PC-3 (cell line): ENCODE measurements around the gene COPG2. TPM values are rescaled to one million over a fixed set of nuclear protein-coding genes. Genes with fewer than 3 reads are reported as not detected.
"Not testable (repeated sequence)": the region's sequence is repeated elsewhere in the genome, so short reads cannot be mapped to it uniquely, and the experiment has no call there.

Experiments used
- ATAC-seq: fragments of 200-7000 bp; cut with Tn5 transposase; 2 replicates; pipeline ENCODE4 v1.9.1; 2020; ENCODE audit warnings: mild to moderate bottlenecking, moderate library complexity
- BruUV-seq: library from RNA; stranded (reverse); fragments of 400-500 nt; replicated peaks from 2 replicates; lab custom pipeline; 2021; lab: Mats Ljungman, UMichigan
- CTCF ChIA-PET: fragments of 300-600 bp; sonication (Branson Sonifier 250); formaldehyde crosslinking; loops from one replicate; lab custom pipeline; 2022; ENCODE audit warnings: antibody characterized with exemption; lab: Charles Lee
- POLR2A ChIA-PET: fragments of 300-600 bp; sonication (Branson Sonifier 250); formaldehyde crosslinking; loops from one replicate; lab custom pipeline; 2022; ENCODE audit warnings: antibody characterized with exemption; ENCODE audit not compliant: unreplicated experiment; lab: Charles Lee
- DNase-seq: peaks from one replicate; pipeline ENCODE4 v3.0.0-alpha.2; 2015
- H2AFZ ChIP-seq: fragments of 300-600 bp; sonication (generic); 2 replicates; pipeline ENCODE4 v1.6.0; 2016; ENCODE audit warnings: antibody characterized with exemption, low read length
- H3F3A ChIP-seq: fragments of 300-600 bp; sonication (generic); one replicate; pipeline ENCODE4 v1.6.0; 2017; ENCODE audit warnings: antibody characterized with exemption, low read length, control low read depth, mild to moderate bottlenecking; ENCODE audit not compliant: unreplicated experiment
- H3K27ac ChIP-seq: fragments of 300-600 bp; sonication (generic); 2 replicates; pipeline ENCODE4 v1.5.1; 2016; ENCODE audit warnings: mild to moderate bottlenecking, low read length
- H3K27me3 ChIP-seq: fragments of 300-600 bp; sonication (generic); 2 replicates; pipeline ENCODE4 v1.6.1; 2016; ENCODE audit warnings: low read length, mixed read lengths
- H3K36me3 ChIP-seq: fragments of 300-600 bp; sonication (generic); 2 replicates; pipeline ENCODE4 v1.6.1; 2016; ENCODE audit warnings: low read depth, mixed run types, low read length, mixed read lengths
- H3K4me1 ChIP-seq: fragments of 300-600 bp; sonication (generic); 2 replicates; pipeline ENCODE4 v1.5.1; 2016; ENCODE audit warnings: low read length; ENCODE audit not compliant: insufficient read depth
- H3K4me2 ChIP-seq: fragments of 300-600 bp; sonication (generic); 2 replicates; pipeline ENCODE4 v1.6.0; 2016; ENCODE audit warnings: low read length
- H3K4me3 ChIP-seq: fragments of 300-600 bp; sonication (generic); 2 replicates; pipeline ENCODE4 v1.5.1; 2016; ENCODE audit warnings: mild to moderate bottlenecking, low read length, mixed read lengths
- H3K79me2 ChIP-seq: fragments of 300-600 bp; sonication (generic); 2 replicates; pipeline ENCODE4 v1.6.1; 2017; ENCODE audit warnings: low read length, mixed read lengths
- H3K9ac ChIP-seq: fragments of 300-600 bp; sonication (generic); 2 replicates; pipeline ENCODE4 v1.6.0; 2016; ENCODE audit warnings: mild to moderate bottlenecking, low read length
- H3K9me2 ChIP-seq: fragments of 300-600 bp; sonication (generic); replicated peaks from 2 replicates; pipeline ENCODE4 v1.6.1; 2016; ENCODE audit warnings: mixed run types, low read length, mixed read lengths
- H3K9me3 ChIP-seq: fragments of 300-600 bp; sonication (generic); 2 replicates; pipeline ENCODE4 v1.6.1; 2016; ENCODE audit warnings: low read length, mixed read lengths
- H4K20me1 ChIP-seq: fragments of 300-600 bp; sonication (generic); 2 replicates; pipeline ENCODE4 v1.6.1; 2016; ENCODE audit warnings: low read length, mixed read lengths
- EZH2 ChIP-seq: fragments of 300-600 bp; sonication (generic); IDR thresholded peaks from one replicate; pipeline ENCODE4 v1.6.1; 2017; ENCODE audit warnings: antibody characterized with exemption, mild to moderate bottlenecking, low read length; ENCODE audit not compliant: unreplicated experiment
- EZH2phosphoT487 ChIP-seq: fragments of 300-600 bp; sonication (generic); IDR thresholded peaks from 2 replicates; pipeline ENCODE4 v1.6.1; 2018; ENCODE audit warnings: mild to moderate bottlenecking, antibody characterized with exemption, low read length, borderline replicate concordance
- intact Hi-C: fragments of 100-400 bp; cut with micrococcal nuclease; formaldehyde crosslinking; loops from 2 replicates; pipeline ENCODE4 v1.9.0; 2023
- total RNA-seq: library from RNA; depleted of rRNA; stranded (reverse); fragments of >200 nt; gene quantifications from 2 replicates; pipeline ENCODE4 v1.2.3, GENCODE V29; 2014
- TF ChIP-seq, protein P1 (sequence below): fragments of 300-600 bp; sonication (generic); conservative IDR thresholded peaks from 2 replicates; pipeline ENCODE4 v1.5.1; 2017; ENCODE audit warnings: antibody characterized with exemption, low read depth, mild to moderate bottlenecking, low read length

The COPG2 gene
- total RNA-seq, 1 experiment from 2014 or later = 9.1 TPM

DNA sequence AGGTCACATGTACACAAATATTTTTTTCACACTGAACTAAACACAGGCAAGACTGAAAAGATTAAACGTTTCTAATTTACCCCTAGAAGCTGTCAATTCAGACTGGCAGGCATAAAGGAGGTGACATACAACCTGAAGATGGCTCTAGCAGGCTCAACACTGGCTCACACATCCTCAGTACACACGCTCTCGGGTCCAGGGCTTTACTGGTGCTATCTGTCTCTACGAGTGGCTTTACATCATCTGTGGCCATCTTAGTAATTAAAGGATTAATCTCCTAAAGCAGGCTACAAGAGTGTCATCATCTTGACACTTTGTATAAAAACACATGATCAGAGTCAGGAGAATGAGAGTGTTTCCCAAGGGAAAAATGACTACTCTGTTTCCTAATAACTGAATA lies 57.3 kb downstream of the COPG2 start:
- Histone ChIP-seq H3K36me3 (0 out of 2 replicates have a peak, but pooled peaks cover 2% of the 10 kb centered on the region), H3K27ac (no peak overlapping the region), H3F3A (no peaks in the 10 kb centered on the region), H3K4me2 (no peak overlapping the region), H3K9me3 (no peaks in the 10 kb centered on the region), H3K27me3 (no peaks in the 10 kb centered on the region), H3K4me3 (no peak overlapping the region), H3K9me2 (no peaks in the 10 kb centered on the region), H2AFZ (no peak overlapping the region), H3K9ac (no peak overlapping the region), H3K4me1 (no peaks in the 10 kb centered on the region), H3K79me2 (no peaks in the 10 kb centered on the region), H4K20me1 (no peaks in the 10 kb centered on the region)
- ChIA-PET CTCF (no interaction called here), POLR2A (interaction anchor here (0.5 kb wide), 1 partner anchor 18 kb away, joined by 4 read pairs; no protein-coding TSS in a partner anchor)
- intact Hi-C loops = no loop called here
- BruUV-seq = no TSS peak
- DNase-seq (no peak), ATAC-seq (no peak)
- TF ChIP-seq, protein P1, sequence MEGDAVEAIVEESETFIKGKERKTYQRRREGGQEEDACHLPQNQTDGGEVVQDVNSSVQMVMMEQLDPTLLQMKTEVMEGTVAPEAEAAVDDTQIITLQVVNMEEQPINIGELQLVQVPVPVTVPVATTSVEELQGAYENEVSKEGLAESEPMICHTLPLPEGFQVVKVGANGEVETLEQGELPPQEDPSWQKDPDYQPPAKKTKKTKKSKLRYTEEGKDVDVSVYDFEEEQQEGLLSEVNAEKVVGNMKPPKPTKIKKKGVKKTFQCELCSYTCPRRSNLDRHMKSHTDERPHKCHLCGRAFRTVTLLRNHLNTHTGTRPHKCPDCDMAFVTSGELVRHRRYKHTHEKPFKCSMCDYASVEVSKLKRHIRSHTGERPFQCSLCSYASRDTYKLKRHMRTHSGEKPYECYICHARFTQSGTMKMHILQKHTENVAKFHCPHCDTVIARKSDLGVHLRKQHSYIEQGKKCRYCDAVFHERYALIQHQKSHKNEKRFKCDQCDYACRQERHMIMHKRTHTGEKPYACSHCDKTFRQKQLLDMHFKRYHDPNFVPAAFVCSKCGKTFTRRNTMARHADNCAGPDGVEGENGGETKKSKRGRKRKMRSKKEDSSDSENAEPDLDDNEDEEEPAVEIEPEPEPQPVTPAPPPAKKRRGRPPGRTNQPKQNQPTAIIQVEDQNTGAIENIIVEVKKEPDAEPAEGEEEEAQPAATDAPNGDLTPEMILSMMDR = no peak
- TF ChIP-seq EZH2phosphoT487 (no peak), EZH2 (no peak)

DNA sequence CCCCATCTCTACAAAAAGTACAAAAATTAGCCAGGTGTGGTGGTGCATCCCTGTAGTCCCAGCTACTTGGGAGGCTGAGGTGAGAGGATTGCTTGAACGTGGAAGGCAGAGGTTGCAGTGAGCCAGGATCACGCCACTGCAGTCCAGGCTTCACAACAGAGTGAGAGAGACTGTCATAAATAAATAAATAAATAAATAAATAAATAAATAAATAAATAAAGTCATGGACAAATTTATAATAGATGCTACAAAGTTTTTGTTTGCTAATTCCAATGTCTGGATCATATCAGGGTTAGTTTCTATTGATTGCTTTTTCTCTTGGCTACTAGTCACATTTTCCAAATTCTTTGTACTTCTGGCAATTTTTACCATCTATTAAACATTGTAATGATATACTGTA lies 61.5 kb downstream of the COPG2 start:
- H3K4me2 ChIP-seq, H3F3A ChIP-seq, H3K9ac ChIP-seq, H3K9me2 ChIP-seq, H3K4me1 ChIP-seq, ATAC-seq, DNase-seq, H3K27ac ChIP-seq, H4K20me1 ChIP-seq, H3K4me3 ChIP-seq, H3K9me3 ChIP-seq, H2AFZ ChIP-seq, intact Hi-C loops, H3K79me2 ChIP-seq, H3K36me3 ChIP-seq, POLR2A ChIA-PET, BruUV-seq, CTCF ChIA-PET, H3K27me3 ChIP-seq: not testable (repeated sequence)

DNA sequence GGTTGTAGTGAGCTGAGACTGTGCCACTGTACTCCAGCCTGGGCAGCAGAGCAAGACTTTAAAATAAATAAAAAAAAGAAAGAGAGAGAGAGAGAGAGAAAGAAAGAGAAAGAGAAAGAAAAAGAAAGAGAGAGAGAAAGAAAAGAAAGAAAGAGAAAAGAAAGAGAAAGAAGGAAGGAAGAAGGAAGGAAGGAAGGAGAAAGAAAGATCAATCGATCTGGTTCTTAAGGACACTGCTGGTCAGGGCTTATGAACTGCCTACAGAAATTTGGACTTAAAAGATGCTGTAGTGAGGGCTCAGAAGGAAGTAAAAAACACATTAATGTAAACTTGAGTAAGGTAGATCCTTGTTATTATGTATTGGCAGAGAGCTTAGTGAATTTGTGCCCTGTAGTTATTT lies 62.4 kb downstream of the COPG2 start:
- no peak overlapping the region for H3K4me3 ChIP-seq
- no peaks in the 10 kb centered on the region for H3K9me3 ChIP-seq
- H3K9me2 ChIP-seq = no peaks in the 10 kb centered on the region
- DNase-seq (no peak), ATAC-seq (no peak)
- TF ChIP-seq EZH2 (no peak), EZH2phosphoT487 (no peak)
- TF ChIP-seq, protein P1 = no peak
- no peaks in the 10 kb centered on the region for H4K20me1 ChIP-seq
- H3K27me3 ChIP-seq = no peaks in the 10 kb centered on the region
- intact Hi-C loops = no loop called here
- no TSS peak for BruUV-seq
- no peaks in the 10 kb centered on the region for H3F3A ChIP-seq
- ChIA-PET POLR2A (no interaction called here), CTCF (no interaction called here)
- H3K36me3 ChIP-seq = no peaks in the 10 kb centered on the region
- H3K27ac ChIP-seq = no peak overlapping the region
- no peak overlapping the region for H3K4me2 ChIP-seq
- no peaks in the 10 kb centered on the region for H3K4me1 ChIP-seq
- H2AFZ ChIP-seq = no peak overlapping the region
- no peak overlapping the region for H3K9ac ChIP-seq
- H3K79me2 ChIP-seq = no peaks in the 10 kb centered on the region
